K562 (cell line): Measurements from ENCODE around the gene PAX8. TPM values are rescaled to one million over a fixed set of nuclear protein-coding genes. Genes with fewer than 3 reads are reported as not detected.

Source experiments
- ATF1 ChIP-seq, 2 experiments: fragments of 450-650 bp in 1 of 2; IDR thresholded peaks; 2 replicates each; pipeline ENCODE4 v1.6.1; 2016; ENCODE audit warnings: missing compliant biosample characterization in 1 of 2, missing genetic modification characterization in 1 of 2
- E2F6 ChIP-seq, 2 experiments: IDR thresholded peaks; 2 replicates each; pipeline ENCODE4 v1.6.1; 2011; ENCODE audit warnings: borderline replicate concordance in 1 of 2, control low read depth in 1 of 2, low read depth in 1 of 2, low read length in 1 of 2, mild to moderate bottlenecking in 1 of 2, mixed read lengths in 1 of 2, moderate library complexity in 1 of 2; ENCODE audit not compliant: insufficient read depth in 1 of 2, insufficient read length in 1 of 2, poor library complexity in 1 of 2, severe bottlenecking in 1 of 2; ENCODE audit errors: extremely low read depth in 1 of 2
- EP300 ChIP-seq: IDR thresholded peaks from 2 replicates; pipeline ENCODE4 v1.6.1; 2012; ENCODE audit warnings: low read length, improper control_type of control experiment
- KLF10 ChIP-seq: fragments of 250-450 bp; sonication (Bioruptor Pico); IDR thresholded peaks from 2 replicates; pipeline ENCODE4 v1.6.1; 2021; ENCODE audit warnings: matching md5 sums
- KLF16 ChIP-seq: IDR thresholded peaks from 2 replicates; pipeline ENCODE4 v1.6.1; 2016; ENCODE audit warnings: antibody characterized with exemption
- REST ChIP-seq, 2 experiments: fragments of 450-650 bp; formaldehyde crosslinking in 1 of 2; IDR thresholded peaks; 2 replicates each; pipeline versions ENCODE4 v1.4.0 to v1.6.1; 2014 to 2020; ENCODE audit warnings: mild to moderate bottlenecking in 2 of 2, borderline replicate concordance in 1 of 2, low read depth in 1 of 2
- STAT5B ChIP-seq: fragments of 250-450 bp; sonication (Bioruptor Pico); IDR thresholded peaks from 2 replicates; pipeline ENCODE4 v1.8.0; 2021; ENCODE audit warnings: mild to moderate bottlenecking, inconsistent platforms
- TAF9B ChIP-seq: fragments of 450-650 bp; IDR thresholded peaks from 2 replicates; pipeline ENCODE4 v1.6.1; 2018; ENCODE audit warnings: mild to moderate bottlenecking; ENCODE audit not compliant: partially characterized antibody
- ZBTB11 ChIP-seq, 3 experiments: fragments of 200-800 bp in 1 of 3; fragments of 250-450 bp in 1 of 3; fragments of 450-650 bp in 1 of 3; sonication (Bioruptor Pico) in 1 of 3; sonication (Bioruptor generic) in 1 of 3; formaldehyde crosslinking in 1 of 3; IDR thresholded peaks; 2 replicates each; pipeline versions ENCODE4 v1.6.1 to v1.8.0; 2016 to 2022; ENCODE audit warnings: mild to moderate bottlenecking in 2 of 3, missing genetic modification characterization in 2 of 3, missing compliant biosample characterization in 1 of 3, moderate library complexity in 1 of 3
- ZFP36 ChIP-seq: fragments of 150-350 bp; IDR thresholded peaks from 2 replicates; pipeline ENCODE4 v1.6.1; 2018; ENCODE audit warnings: low read length, low read depth; ENCODE audit not compliant: partially characterized antibody
- ZNF212 ChIP-seq: fragments of 450-650 bp; formaldehyde crosslinking; IDR thresholded peaks from 2 replicates; pipeline ENCODE4 v1.4.0; 2020; ENCODE audit warnings: mild to moderate bottlenecking
- ZNF445 ChIP-seq: fragments of 250-450 bp; sonication (Bioruptor Pico); IDR thresholded peaks from 2 replicates; pipeline ENCODE4 v1.4.0; 2020; ENCODE audit warnings: low read depth, mild to moderate bottlenecking, moderate library complexity
- ZNF561 ChIP-seq: fragments of 450-650 bp; formaldehyde crosslinking; conservative IDR thresholded peaks from 2 replicates; pipeline ENCODE4 v1.4.0; 2020; ENCODE audit warnings: mild to moderate bottlenecking, moderate library complexity
- ZNF77 ChIP-seq: fragments of 250-450 bp; sonication (Bioruptor Pico); IDR thresholded peaks from 2 replicates; pipeline ENCODE4 v1.5.0; 2020
- polyA plus RNA-seq, 8 experiments: library from polyadenylated mRNA; depleted of rRNA in 4 of 8; stranded (reverse) in 5 of 8; unstranded in 3 of 8; fragments of >200 nt; fragmentation: Nextera tagmentation in 2 of 8; fragmentation: Illumina TruSeq in 1 of 8; extraction: Ambion mirVana in 2 of 8; extraction: Trizol in 1 of 8; gene quantifications; 2 replicates each; pipeline versions ENCODE4 v1.2.1 to v1.2.3, GENCODE V29; 2011 to 2014; ENCODE audit warnings: inconsistent platforms in 1 of 8, missing spikeins in 1 of 8
- total RNA-seq, 7 experiments: library from RNA; depleted of rRNA in 6 of 7; stranded (reverse); fragments of >200 nt in 6 of 7; fragmentation: Illumina TruSeq in 2 of 7; extraction: Trizol in 2 of 7; gene quantifications; 2 replicates each; pipeline versions ENCODE4 v1.2.1 to v1.2.3, GENCODE V29; 2011 to 2021; ENCODE audit warnings: low replicate concordance in 1 of 7

The PAX8 gene
- total and polyA plus RNA-seq, 9 of the 15 experiments (the other 6 are each of a cell fraction or from before 2014, with no cell fraction given) = 0.13 to 2.1 (median 0.51) TPM

DNA sequence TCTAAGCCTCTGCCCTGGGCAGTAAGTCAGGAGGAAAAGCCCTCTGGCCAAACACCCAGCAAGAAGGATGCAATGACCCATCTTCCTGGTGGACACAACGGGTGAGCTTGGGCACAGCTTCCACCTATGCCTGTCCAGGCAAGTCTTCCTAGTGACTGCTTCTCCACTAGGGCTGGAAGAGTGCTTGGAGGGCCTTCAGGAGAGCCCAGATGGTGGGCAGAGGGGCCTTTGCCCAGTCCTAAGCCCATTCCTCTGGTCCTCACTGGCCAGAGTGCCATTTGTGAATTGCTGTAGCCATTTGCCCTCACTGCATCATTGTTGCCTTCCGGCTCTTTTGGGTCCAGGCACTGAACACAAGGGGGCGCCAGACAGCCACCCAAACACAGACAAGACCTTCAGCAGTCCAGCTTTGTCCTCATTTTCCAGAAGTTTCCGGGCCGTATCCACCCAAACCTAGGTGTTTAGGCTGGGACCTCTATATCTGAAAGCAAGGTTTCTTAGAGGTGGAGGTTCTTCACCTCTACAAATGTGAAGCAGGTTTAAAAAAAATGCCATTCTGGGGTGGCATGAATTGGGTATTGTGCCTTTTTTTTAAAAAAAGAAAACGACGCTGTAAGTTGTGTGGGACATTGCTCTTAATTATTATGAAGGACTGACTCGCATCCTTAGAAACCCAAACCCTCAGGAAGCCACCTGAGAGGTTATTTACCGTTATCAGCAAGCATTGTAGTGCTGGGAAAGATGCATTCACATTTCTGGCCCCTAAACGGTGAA is 29.5 kb downstream of the PAX8 start (continued):
- TF ChIP-seq E2F6 (IDR thresholded peaks at IDR 0.05; ENCODE audit: borderline replicate concordance in 1 of 2, extremely low read depth in 1 of 2, insufficient read depth in 1 of 2, insufficient read length in 1 of 2, low read depth in 1 of 2, low read length in 1 of 2, poor library complexity in 1 of 2, severe bottlenecking in 1 of 2) (no peak), ZBTB11 (CRISPR knock-in tag; IDR thresholded peaks at IDR 0.05) (no peak), ATF1 (CRISPR knock-in tag; IDR thresholded peaks at IDR 0.05) (no peak), ATF1 (tag; IDR thresholded peaks at IDR 0.05) (no peak), EP300 (no peak), ZNF445 (CRISPR knock-in tag) (no peak), KLF16 (0 out of 2 replicates have a peak, but pooled peaks have one; percentile 20), ZNF561 (CRISPR knock-in tag) (no peak), ZNF77 (CRISPR knock-in tag) (no peak), ZNF212 (no peak), TAF9B (no peak), ZFP36 (no peak), REST (IDR thresholded peaks at IDR 0.05; ENCODE audit: borderline replicate concordance) (peak; percentile 54), REST (CRISPR knock-in tag; IDR thresholded peaks at IDR 0.05; ENCODE audit: low read depth) (no peak), KLF10 (CRISPR knock-in tag) (no peak), STAT5B (CRISPR knock-in tag) (no peak)
